ENCODE data around the gene LPO. TPM values are rescaled to one million over a fixed set of nuclear protein-coding genes. Genes with fewer than 3 reads are reported as not detected.

LPO gene
- polyA plus RNA-seq, 1 donor from 2014 or later = not detected

- no peaks in the 10 kb centered on the region for H3K9me3 ChIP-seq (ENCODE audit: low read length)
- H3K36me3 ChIP-seq (ENCODE audit: insufficient read depth, low read length) = no peaks in the 10 kb centered on the region
- no peaks in the 10 kb centered on the region for H3K79me2 ChIP-seq (replicated peaks; ENCODE audit: insufficient read depth, low read length)
- no peaks in the 10 kb centered on the region for H3K9me2 ChIP-seq (ENCODE audit: insufficient read depth, low read length)
- no peaks in the 10 kb centered on the region for H3K27me3 ChIP-seq (ENCODE audit: insufficient read depth, low read depth, low read length)
- H4K20me1 ChIP-seq (ENCODE audit: insufficient read depth) = no peaks in the 10 kb centered on the region
- H3K4me2 ChIP-seq (ENCODE audit: low read length) = no peak overlapping the region
- H3F3A ChIP-seq (ENCODE audit: insufficient read depth, low read length, poor library complexity, severe bottlenecking) = no peaks in the 10 kb centered on the region
- no peak overlapping the region for H3K27ac ChIP-seq (ENCODE audit: low read length)
- TF ChIP-seq MXI1 (conservative IDR thresholded peaks at IDR 0.05; ENCODE audit: poor library complexity, severe bottlenecking) (no peak), TAF1 (IDR thresholded peaks at IDR 0.05; ENCODE audit: low read depth) (no peak), CTCF (IDR thresholded peaks at IDR 0.05; ENCODE audit: poor library complexity, severe bottlenecking) (no peak)
- no peak overlapping the region for H2AFZ ChIP-seq (ENCODE audit: low read depth, low read length)
- H3K9ac ChIP-seq (ENCODE audit: low read length) = no peak overlapping the region
- no peak overlapping the region for H3K4me3 ChIP-seq (ENCODE audit: low read length)
Measured at GRCh38 chr17:58318065-58318481, 79.7 kb downstream of the LPO start.

Other genes starting within 250 kb of the LPO start
- 357 and 380 TPM in 2 replicates for gene SRSF1, start 231.3 kb upstream of the LPO start, polyA plus RNA-seq
- gene DYNLL2, start 155.2 kb upstream of the LPO start, polyA plus RNA-seq = 66.7 and 72.0 TPM in 2 replicates
- gene OR4D1, start 90.2 kb upstream of the LPO start, polyA plus RNA-seq = not detected in 2 replicates
- not detected in 2 replicates for gene OR4D2, start 71.6 kb upstream of the LPO start, polyA plus RNA-seq
- not detected in 2 replicates for gene EPX, start 45.9 kb upstream of the LPO start, polyA plus RNA-seq
- gene MKS1, start 19.3 kb upstream of the LPO start, polyA plus RNA-seq = 32.9 and 42.1 TPM in 2 replicates
- not detected in 2 replicates for gene MPO, start 42.4 kb downstream of the LPO start, polyA plus RNA-seq
- 103 and 125 TPM in 2 replicates for gene TSPOAP1, start 90.2 kb downstream of the LPO start, polyA plus RNA-seq
- 84.2 and 109 TPM in 2 replicates for gene SUPT4H1, start 113.6 kb downstream of the LPO start, polyA plus RNA-seq
- not detected in 2 replicates for gene RNF43, start 178.9 kb downstream of the LPO start, polyA plus RNA-seq
- 0.21 and 0.32 TPM in 2 replicates for gene HSF5, start 249.8 kb downstream of the LPO start, polyA plus RNA-seq